Right renal cortex interstitium (tissue), 3 donors: ENCODE results near the gene COX6B1. TPM values are rescaled to one million over a fixed set of nuclear protein-coding genes. Genes with fewer than 3 reads are reported as not detected.

ENCODE experiments used
- polyA plus RNA-seq, 3 donors: library from polyadenylated mRNA; unstranded; fragments of 120-200 nt; gene quantifications; one replicate each; pipeline ENCODE4 v1.2.1, GENCODE V29; 2013; ENCODE audit not compliant: insufficient read length in 3 of 3

COX6B1 gene
- polyA plus RNA-seq, 3 donors = 394 to 408 (median 402) TPM

Other genes starting within 250 kb of the COX6B1 start
- gene FFAR2, start 200.1 kb upstream of the COX6B1 start, polyA plus RNA-seq = under 1 TPM; 0.28 to 0.86 (median 0.31) TPM
- under 1 TPM in 2 of 3 donors, not detected in 1; 0.47 to 0.86 TPM for gene KRTDAP, start 157.9 kb upstream of the COX6B1 start, polyA plus RNA-seq
- gene DMKN, start 134.7 kb upstream of the COX6B1 start, polyA plus RNA-seq = 10 to 100 TPM; 68.1 to 72.6 (median 69.0) TPM
- gene SBSN, start 120.0 kb upstream of the COX6B1 start, polyA plus RNA-seq = not detected
- gene GAPDHS, start 114.9 kb upstream of the COX6B1 start, polyA plus RNA-seq = not detected
- gene TMEM147, start 102.7 kb upstream of the COX6B1 start, polyA plus RNA-seq = 10 to 100 TPM; 84.1 to 99.1 (median 92.9) TPM
- under 1 TPM in 1 of 3 donors, not detected in 2; 0.06 TPM for gene ATP4A, start 84.7 kb upstream of the COX6B1 start, polyA plus RNA-seq
- gene PMIS2, start 62.1 kb upstream of the COX6B1 start, polyA plus RNA-seq = not detected
- gene HAUS5, start 35.6 kb upstream of the COX6B1 start, polyA plus RNA-seq = 10 to 100 TPM; 19.9 to 21.4 (median 21.4) TPM
- 10 to 100 TPM; 54.6 to 65.5 (median 55.0) TPM for gene RBM42, start 19.3 kb upstream of the COX6B1 start, polyA plus RNA-seq
- 1 to 10 TPM in 1 of 3 donors, under 1 TPM in 2; 0.74 to 1.3 (median 0.75) TPM for gene ETV2, start 6.6 kb upstream of the COX6B1 start, polyA plus RNA-seq
- gene UPK1A, start 18.2 kb downstream of the COX6B1 start, polyA plus RNA-seq = 10 to 100 TPM in 2 of 3 donors, under 1 TPM in 1; 0.12 to 18.6 (median 13.4) TPM
- under 1 TPM in 2 of 3 donors, not detected in 1; 0.25 to 0.37 TPM for gene ZBTB32, start 56.2 kb downstream of the COX6B1 start, polyA plus RNA-seq
- gene KMT2B, start 69.7 kb downstream of the COX6B1 start, polyA plus RNA-seq = 10 to 100 TPM; 24.8 to 26.6 (median 25.4) TPM
- gene IGFLR1, start 94.1 kb downstream of the COX6B1 start, polyA plus RNA-seq = 1 to 10 TPM; 1.8 to 2.7 (median 2.7) TPM
- 10 to 100 TPM; 15.2 to 20.9 (median 17.2) TPM for gene U2AF1L4, start 97.1 kb downstream of the COX6B1 start, polyA plus RNA-seq
- 10 to 100 TPM; 55.6 to 62.0 (median 59.6) TPM for gene PSENEN, start 97.3 kb downstream of the COX6B1 start, polyA plus RNA-seq
- 10 to 100 TPM; 11.3 to 11.7 (median 11.6) TPM for gene LIN37, start 100.3 kb downstream of the COX6B1 start, polyA plus RNA-seq
- gene HSPB6, start 108.7 kb downstream of the COX6B1 start, polyA plus RNA-seq = 10 to 100 TPM; 17.5 to 21.5 (median 18.7) TPM
- 10 to 100 TPM; 12.9 to 14.7 (median 14.5) TPM for gene PROSER3, start 109.9 kb downstream of the COX6B1 start, polyA plus RNA-seq
- 10 to 100 TPM; 11.0 to 16.1 (median 12.5) TPM for gene ARHGAP33, start 127.2 kb downstream of the COX6B1 start, polyA plus RNA-seq
- gene PRODH2, start 164.5 kb downstream of the COX6B1 start, polyA plus RNA-seq = 10 to 100 TPM; 21.0 to 30.4 (median 24.1) TPM
- 100 to 1,000 TPM; 111 to 126 (median 124) TPM for gene NPHS1, start 204.2 kb downstream of the COX6B1 start, polyA plus RNA-seq
- 10 to 100 TPM in 1 of 3 donors, 1 to 10 TPM in 2; 8.8 to 10.4 (median 9.3) TPM for gene KIRREL2, start 208.6 kb downstream of the COX6B1 start, polyA plus RNA-seq
- gene APLP1, start 220.3 kb downstream of the COX6B1 start, polyA plus RNA-seq = 10 to 100 TPM; 17.7 to 25.0 (median 23.4) TPM